DMS 273 treated with DMSO at 0.1 percent for 48 hours (cell line): ENCODE measurements around the gene PTX4.
"Not testable (repeated sequence)": the region's sequence is repeated elsewhere in the genome, so short reads cannot be mapped to it uniquely, and the experiment has no call there.

Experiments
- DNase-seq: peaks from one replicate; lab custom pipeline; 2025; lab: John Stamatoyannopoulos, UW

The PTX4 gene

GRCh38 chr16:1443403-1443973 lies 45.3 kb downstream of the PTX4 start:
- no peak for DNase-seq

DNA sequence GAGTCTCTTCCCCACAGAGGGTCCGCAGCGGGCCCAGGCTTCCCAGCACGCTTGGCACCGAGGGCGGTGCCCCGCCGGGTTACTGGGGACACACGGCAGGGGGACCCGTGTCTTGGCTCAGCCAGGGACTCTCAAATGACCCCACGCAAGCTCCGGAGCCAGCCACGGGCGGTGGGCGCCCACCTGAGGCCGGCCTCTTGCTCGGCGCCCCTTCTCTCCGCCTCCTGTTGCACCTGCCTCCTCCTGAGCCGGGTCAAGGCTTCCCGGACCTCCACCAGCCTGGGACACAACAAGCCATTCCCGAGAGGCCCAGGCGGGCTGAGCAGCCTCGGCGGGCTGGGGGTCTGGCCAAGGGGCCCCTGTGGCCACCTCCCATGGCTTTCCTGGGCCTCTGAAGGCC lies 46.0 kb downstream of the PTX4 start:
- no peak for DNase-seq

DNA sequence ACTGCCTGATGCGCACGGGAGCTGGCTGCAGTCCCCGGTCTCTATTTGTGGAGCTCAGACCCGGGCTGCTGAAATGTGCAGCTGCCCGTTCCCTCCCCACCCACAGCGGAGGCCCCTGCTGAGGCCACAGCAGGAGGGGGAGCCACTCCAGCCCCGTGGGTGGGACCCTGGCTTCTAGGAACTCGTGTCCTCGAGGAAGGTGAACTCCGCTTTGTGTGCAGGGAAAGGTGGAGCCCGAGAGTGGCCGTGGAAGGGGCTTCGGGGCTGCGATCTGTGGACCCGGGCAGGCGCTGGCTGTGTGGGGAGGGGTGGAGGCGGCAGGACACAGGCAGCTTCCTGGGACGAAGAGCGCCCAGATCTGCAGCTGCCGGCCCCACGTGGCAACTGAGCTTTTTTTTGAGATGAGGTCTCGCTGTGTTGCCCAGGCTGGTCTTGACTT lies 47.3 kb downstream of the PTX4 start:
- DNase-seq, result no peak

DNA sequence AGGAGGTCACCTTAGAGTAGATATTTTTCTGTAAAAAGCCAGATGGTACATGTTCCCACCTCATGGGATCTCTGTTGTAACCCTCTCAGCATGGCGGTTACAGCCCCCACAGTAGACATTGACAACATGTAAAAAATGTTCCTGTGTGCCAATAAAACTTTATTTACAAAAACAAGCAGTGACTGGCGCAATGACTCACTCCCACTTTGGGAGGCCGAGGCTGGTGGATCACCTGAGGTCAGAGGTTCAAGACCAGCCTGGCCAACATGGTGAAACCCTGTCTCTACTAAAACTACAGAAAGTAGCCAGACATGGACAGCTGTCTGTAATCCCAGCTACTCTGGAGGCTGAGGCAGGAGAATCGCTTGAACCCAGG lies 49.1 kb downstream of the PTX4 start:
- DNase-seq, result not testable (repeated sequence)

GRCh38 chr16:1439058-1439698 lies 49.6 kb downstream of the PTX4 start:
- no peak for DNase-seq

DNA sequence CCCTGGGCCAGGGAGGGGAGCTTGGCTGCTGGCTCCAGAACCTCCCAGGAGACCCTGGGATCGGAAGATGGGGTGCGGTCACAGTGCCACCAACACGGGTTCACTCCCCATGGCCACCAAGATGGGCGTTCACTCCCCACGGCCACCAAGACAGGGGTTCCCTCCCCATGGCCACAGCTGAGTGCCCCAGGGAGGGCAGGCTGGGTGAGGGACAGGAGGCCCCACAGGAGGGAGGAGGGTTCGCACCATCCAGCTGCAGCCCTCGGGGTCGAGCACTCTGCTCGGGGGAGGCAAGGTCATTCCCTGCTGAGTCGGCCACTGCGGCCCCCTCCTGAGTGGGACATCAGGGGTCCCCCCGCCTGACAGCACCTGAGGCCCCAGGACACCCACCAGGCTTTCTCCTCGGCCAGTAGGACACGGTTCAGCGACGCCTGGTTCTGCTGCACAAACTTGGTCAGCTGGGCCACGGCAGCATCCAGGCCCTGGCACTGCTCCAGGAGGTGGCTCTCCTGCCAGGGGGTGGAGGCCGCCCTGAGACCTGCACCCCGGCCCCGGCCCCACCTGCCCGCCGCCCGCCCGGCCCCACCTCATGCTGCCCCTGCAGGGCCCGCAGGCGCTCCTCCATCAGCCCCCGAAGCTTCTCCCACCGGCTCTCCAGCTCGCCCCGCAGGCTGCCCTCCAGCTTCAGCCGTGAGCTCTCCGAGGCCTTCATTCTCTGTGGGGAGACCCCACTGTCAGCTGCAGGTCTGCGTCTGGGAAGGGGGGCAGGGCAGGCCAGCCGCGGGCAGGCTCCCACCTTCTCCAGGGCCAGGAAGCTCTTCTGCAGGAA lies 50.3 kb downstream of the PTX4 start:
- no peak for DNase-seq

- no peak for DNase-seq
Measured at GRCh38 chr16:1437606-1438005, 51.1 kb downstream of the PTX4 start.

DNA sequence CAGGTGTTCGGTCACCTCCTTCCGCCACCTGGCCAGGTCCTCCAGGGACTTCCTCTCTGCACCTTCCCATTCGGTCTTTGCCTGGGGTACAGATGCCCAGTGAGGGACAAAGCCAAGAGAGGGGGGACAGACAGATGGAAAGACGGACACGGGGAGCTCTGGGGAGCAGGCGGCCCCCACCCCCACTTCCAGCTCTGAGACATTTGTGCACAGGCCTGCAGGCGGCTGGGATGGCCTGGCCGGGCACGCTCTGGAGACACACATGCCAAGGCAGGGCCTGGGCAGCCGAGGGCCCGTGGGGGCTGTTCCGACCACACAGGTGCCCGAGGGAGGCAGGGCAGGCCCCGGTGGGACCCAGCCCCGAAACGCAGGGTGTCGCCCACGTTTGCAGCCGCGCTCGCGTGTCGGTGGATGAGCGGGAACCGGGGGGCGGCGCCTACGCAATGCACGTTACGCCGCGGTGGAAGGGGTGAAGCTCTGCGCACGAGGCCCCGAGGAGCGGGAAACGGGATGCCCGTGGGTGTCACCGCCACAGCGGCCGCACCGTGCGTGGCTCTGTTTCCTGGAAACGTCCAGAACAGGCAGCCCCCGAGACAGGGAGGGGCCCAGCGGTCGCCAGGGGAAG lies 51.9 kb downstream of the PTX4 start:
- no peak for DNase-seq

GRCh38 chr16:1435921-1436697 lies 52.6 kb downstream of the PTX4 start:
- no peak for DNase-seq
